ENCODE results near the gene RIMS4. TPM values are rescaled to one million over a fixed set of nuclear protein-coding genes. Genes with fewer than 3 reads are reported as not detected.

Gene RIMS4
- total RNA-seq, 2 experiments from 2014 or later, result not detected

DNA sequence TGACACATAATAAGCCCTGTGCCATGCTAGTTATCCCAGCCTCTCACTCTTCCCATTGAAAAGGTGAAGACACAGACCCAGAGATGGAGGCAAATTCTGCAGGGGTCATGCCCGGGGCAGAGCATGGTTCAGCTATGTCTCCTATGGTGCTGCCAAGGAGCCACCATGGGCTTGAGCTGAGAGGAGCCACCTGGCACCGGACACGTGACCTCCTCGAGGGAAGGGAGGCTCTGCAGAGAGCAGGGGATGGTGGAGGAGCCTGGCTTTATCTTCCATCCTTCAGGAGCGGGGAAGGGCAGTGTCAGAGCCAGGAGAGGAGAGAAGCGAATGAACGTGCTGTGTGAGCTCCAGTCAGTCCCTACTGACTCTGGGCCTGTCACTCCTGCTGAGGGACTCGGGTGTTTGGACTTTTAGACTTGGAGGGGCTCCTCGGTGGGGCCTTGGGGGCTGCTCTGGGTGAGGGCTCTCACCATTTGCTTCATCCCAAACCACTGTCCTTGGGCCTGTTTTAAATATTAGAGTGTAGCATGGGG lies 106.3 kb downstream of the RIMS4 start:
- Histone ChIP-seq H3K4me3 (ENCODE audit: low read length) (no peak overlapping the region), H3K27me3 (ENCODE audit: control insufficient read depth in 1 of 2, insufficient read depth in 2 of 2, low read length in 2 of 2) (no peaks in the 10 kb centered on the region), H3K36me3 (ENCODE audit: insufficient read depth, low read length) (no peaks in the 10 kb centered on the region), H3K27ac (ENCODE audit: low read depth in 1 of 2, low read length in 2 of 2) (no peak overlapping the region), H3K4me1 (ENCODE audit: insufficient read depth, low read length) (no peaks in the 10 kb centered on the region), H3K9me3 (ENCODE audit: control insufficient read depth in 1 of 2, insufficient read depth in 1 of 2, low read length in 2 of 2) (no peaks in the 10 kb centered on the region)
- DNase-seq, result no peak
- intact Hi-C loops (cut with DNase I, micrococcal nuclease), result no loop called here
- POLR2A ChIA-PET, result no interaction called here
- CTCF ChIA-PET, result no interaction called here
- TF ChIP-seq, protein P1, sequence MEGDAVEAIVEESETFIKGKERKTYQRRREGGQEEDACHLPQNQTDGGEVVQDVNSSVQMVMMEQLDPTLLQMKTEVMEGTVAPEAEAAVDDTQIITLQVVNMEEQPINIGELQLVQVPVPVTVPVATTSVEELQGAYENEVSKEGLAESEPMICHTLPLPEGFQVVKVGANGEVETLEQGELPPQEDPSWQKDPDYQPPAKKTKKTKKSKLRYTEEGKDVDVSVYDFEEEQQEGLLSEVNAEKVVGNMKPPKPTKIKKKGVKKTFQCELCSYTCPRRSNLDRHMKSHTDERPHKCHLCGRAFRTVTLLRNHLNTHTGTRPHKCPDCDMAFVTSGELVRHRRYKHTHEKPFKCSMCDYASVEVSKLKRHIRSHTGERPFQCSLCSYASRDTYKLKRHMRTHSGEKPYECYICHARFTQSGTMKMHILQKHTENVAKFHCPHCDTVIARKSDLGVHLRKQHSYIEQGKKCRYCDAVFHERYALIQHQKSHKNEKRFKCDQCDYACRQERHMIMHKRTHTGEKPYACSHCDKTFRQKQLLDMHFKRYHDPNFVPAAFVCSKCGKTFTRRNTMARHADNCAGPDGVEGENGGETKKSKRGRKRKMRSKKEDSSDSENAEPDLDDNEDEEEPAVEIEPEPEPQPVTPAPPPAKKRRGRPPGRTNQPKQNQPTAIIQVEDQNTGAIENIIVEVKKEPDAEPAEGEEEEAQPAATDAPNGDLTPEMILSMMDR (IDR thresholded peaks at IDR 0.05), result no peak
- no peaks in the 10 kb centered on the region for H3K4me1 Mint-ChIP-seq (ENCODE audit: low read depth)
- ATAC-seq (ENCODE audit: poor library complexity), result no peak
- no peaks in the 10 kb centered on the region for H3K36me3 Mint-ChIP-seq (ENCODE audit: low read depth)
- H3K27me3 Mint-ChIP-seq, result no peaks in the 10 kb centered on the region
- H3K9me3 Mint-ChIP-seq, result no peaks in the 10 kb centered on the region
- H3K4me3 Mint-ChIP-seq, result no peak overlapping the region
- H3K27ac Mint-ChIP-seq, result no peak overlapping the region

DNA sequence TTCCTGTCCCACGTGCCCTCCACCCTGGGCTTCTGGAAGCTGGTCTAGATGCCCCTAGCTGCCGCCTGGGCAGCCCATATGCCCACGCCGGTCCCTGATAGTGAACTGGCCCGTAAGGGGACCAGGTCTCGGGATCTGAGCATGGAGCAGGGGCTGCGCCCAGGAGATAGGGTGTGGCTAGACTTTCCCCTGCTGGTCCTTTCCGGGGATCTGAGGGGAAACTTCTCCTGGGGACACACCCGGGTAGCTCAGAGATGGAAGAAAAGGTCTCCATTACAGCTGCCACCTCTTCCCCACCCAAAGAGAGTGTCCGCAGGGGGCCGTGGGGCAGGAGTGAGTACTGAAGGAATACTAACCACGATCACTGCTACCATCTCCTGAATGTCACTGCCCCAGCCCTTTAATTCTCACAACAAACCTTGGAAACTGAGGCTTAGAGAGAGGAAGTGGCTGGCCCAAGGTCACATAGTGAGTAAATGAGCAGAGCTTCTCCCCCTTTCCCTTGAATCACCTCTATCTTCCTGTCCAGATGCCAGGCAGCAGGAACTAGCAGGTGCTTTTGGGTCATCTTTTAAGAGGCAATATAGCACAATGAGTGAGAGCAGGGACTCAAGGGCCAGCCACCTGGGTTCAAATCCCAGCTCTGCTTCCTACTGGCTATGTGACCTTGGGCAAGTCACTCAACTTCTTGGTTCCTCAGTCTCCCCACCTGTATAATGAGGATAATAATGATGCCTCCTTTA lies 107.0 kb downstream of the RIMS4 start:
- DNase-seq (no peak), ATAC-seq (ENCODE audit: poor library complexity) (no peak)
- H3K27ac ChIP-seq (ENCODE audit: low read depth in 1 of 2, low read length in 2 of 2), result no peak overlapping the region
- Mint-ChIP-seq H3K27me3 (no peaks in the 10 kb centered on the region), H3K36me3 (ENCODE audit: low read depth) (no peaks in the 10 kb centered on the region), H3K4me1 (ENCODE audit: low read depth) (no peaks in the 10 kb centered on the region), H3K9me3 (no peaks in the 10 kb centered on the region), H3K27ac (no peak overlapping the region), H3K4me3 (no peak overlapping the region)
- intact Hi-C loops (cut with DNase I, micrococcal nuclease), result no loop called here
- no peak overlapping the region for H3K4me3 ChIP-seq (ENCODE audit: low read length)
- H3K9me3 ChIP-seq (ENCODE audit: control insufficient read depth in 1 of 2, insufficient read depth in 1 of 2, low read length in 2 of 2), result no peaks in the 10 kb centered on the region
- ChIA-PET CTCF (no interaction called here), POLR2A (no interaction called here)
- no peaks in the 10 kb centered on the region for H3K36me3 ChIP-seq (ENCODE audit: insufficient read depth, low read length)
- no peaks in the 10 kb centered on the region for H3K4me1 ChIP-seq (ENCODE audit: insufficient read depth, low read length)
- H3K27me3 ChIP-seq (ENCODE audit: control insufficient read depth in 1 of 2, insufficient read depth in 2 of 2, low read length in 2 of 2), result no peaks in the 10 kb centered on the region
- TF ChIP-seq, protein P1 (IDR thresholded peaks at IDR 0.05), result no peak

DNA sequence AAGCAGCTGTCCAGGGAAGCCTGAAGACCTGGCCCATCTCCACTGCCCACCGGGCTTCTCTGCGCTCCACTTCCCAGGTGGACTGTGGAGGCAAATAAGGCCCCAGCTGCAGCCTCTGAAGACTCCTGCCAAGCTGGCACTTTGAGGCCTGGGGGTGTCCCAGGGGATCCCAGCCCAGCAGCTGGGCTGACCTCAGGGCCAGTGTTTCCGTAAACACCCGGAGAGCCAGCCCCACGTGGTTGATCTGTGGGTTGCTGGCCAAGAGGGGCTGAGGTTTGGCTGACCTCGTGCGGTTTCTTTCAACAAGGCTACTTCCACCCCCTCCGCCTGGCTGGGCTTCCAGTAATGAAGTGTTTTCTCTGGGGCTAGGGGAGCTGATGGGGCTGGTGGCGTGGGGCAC lies 107.6 kb downstream of the RIMS4 start:
- H3K27ac Mint-ChIP-seq, result no peak overlapping the region
- H3K4me1 Mint-ChIP-seq (ENCODE audit: low read depth), result no peaks in the 10 kb centered on the region
- H3K36me3 Mint-ChIP-seq (ENCODE audit: low read depth), result no peaks in the 10 kb centered on the region
- Histone ChIP-seq H3K4me1 (ENCODE audit: insufficient read depth, low read length) (no peaks in the 10 kb centered on the region), H3K9me3 (ENCODE audit: control insufficient read depth in 1 of 2, insufficient read depth in 1 of 2, low read length in 2 of 2) (no peaks in the 10 kb centered on the region), H3K27ac (ENCODE audit: low read depth in 1 of 2, low read length in 2 of 2) (no peak overlapping the region), H3K4me3 (ENCODE audit: low read length) (no peak overlapping the region), H3K36me3 (ENCODE audit: insufficient read depth, low read length) (no peaks in the 10 kb centered on the region), H3K27me3 (ENCODE audit: control insufficient read depth in 1 of 2, insufficient read depth in 2 of 2, low read length in 2 of 2) (no peaks in the 10 kb centered on the region)
- CTCF ChIA-PET, result no interaction called here
- TF ChIP-seq, protein P1 (IDR thresholded peaks at IDR 0.05), result no peak
- H3K27me3 Mint-ChIP-seq, result no peaks in the 10 kb centered on the region
- DNase-seq (no peak), ATAC-seq (ENCODE audit: poor library complexity) (no peak)
- POLR2A ChIA-PET, result no interaction called here
- intact Hi-C loops (cut with DNase I, micrococcal nuclease), result no loop called here
- H3K9me3 Mint-ChIP-seq, result no peaks in the 10 kb centered on the region
- no peak overlapping the region for H3K4me3 Mint-ChIP-seq
